Measurements from ENCODE around the gene TAF5L. TPM values are rescaled to one million over a fixed set of nuclear protein-coding genes. Genes with fewer than 3 reads are reported as not detected.
"Not testable (repeated sequence)": the region's sequence is repeated elsewhere in the genome, so short reads cannot be mapped to it uniquely, and the experiment has no call there.

Gene TAF5L
- polyA plus RNA-seq, 1 donor from 2014 or later = 7.6 TPM

DNA sequence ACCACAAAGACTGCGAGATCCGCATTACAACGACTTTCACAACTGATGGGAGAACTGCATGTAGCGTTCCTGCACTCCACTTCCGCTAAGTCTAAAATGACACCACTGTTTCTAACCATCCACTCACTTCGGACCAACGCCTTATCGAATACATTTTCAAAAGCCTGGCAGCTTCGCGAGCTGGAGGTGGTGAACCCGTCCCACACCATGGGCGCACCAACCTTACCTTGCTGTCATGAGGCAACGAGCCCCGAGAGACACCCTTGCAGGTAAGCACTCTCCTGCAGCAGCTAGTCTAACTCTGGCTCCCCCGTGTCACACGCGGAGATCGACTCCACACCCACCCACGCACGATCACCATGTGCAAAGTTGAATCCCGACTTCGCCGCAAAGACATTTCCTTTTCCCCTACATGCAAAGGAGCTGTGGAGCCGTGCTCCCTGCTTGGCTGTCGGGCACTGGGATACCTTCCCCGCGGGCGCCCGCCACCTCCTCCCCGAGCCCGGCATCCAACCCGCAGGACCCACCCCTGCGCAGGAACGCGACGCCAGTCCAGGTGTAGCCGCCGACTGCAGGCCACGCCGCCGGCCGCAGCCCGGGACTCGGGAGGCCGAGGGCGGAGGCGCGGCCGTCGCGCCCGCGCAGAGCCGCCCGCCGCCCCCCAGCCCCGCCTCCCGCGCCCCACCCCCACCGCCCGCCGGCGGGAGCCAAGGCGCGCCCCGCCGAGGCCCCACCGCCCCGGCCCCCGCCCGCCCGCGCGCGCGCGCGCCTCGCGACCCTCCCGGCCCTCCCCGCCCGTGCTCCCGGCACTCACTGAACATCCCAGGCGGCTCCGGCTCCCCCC, 629 bp downstream of the TAF5L start:
- Mint-ChIP-seq H3K9me3 (no peaks in the 10 kb centered on the region), H3K36me3 (peaks cover 4% of the 10 kb centered on the region), H3K27ac (peak overlapping the region; percentile 68 to 93 (median 89)), H3K4me3 (peak overlapping the region; percentile 84 to 97 (median 89)), H3K4me1 (peaks cover 18 to 42% (median 35%) of the 10 kb centered on the region in 3 donors), H3K27me3 (no peaks in the 10 kb centered on the region)

DNA sequence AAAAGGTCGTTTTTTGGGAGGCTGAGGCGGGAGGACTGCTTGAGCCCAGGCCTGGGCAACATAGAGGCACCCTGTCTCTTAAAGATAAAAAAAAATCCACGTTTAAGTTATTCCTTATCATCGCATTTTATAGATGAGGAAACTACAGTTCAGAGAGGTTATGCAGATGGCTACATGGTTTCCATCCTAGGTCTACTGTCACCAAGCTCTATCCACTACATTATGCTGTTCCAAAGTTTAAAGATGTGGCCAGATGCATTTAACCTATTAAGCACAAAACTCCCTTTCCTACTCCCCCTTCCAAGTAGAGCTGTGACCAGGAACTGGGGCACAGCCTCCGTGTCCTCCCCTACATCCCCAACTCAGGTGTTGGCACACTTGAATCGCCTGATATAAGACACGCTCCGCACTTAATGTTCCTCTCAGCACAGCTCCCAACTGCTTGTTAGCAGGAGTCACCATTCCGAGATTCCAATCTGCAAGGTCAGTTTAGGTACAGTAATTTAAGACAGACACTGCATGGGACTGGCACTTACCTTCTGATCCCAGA, 1.3 kb downstream of the TAF5L start:
- no peaks in the 10 kb centered on the region for H3K36me3 Mint-ChIP-seq
- H3K27me3 Mint-ChIP-seq = no peaks in the 10 kb centered on the region
- H3K4me3 Mint-ChIP-seq = peak overlapping the region; percentile 84 to 97 (median 89)
- H3K4me1 Mint-ChIP-seq = peaks cover 23 to 46% (median 37%) of the 10 kb centered on the region in 3 donors
- peak overlapping the region; percentile 68 to 93 (median 89) for H3K27ac Mint-ChIP-seq
- H3K9me3 Mint-ChIP-seq = no peaks in the 10 kb centered on the region

GRCh38 chr1:229623838-229624237, 2.1 kb downstream of the TAF5L start:
- H3K27me3 Mint-ChIP-seq = no peaks in the 10 kb centered on the region
- H3K27ac Mint-ChIP-seq = peak overlapping the region in 1 of 3 donors; percentile 61
- no peaks in the 10 kb centered on the region for H3K9me3 Mint-ChIP-seq
- H3K4me1 Mint-ChIP-seq = peaks cover 23 to 45% (median 37%) of the 10 kb centered on the region in 3 donors
- peak overlapping the region in 3 of 4 donors; percentile 9 to 87 (median 39) for H3K4me3 Mint-ChIP-seq
- H3K36me3 Mint-ChIP-seq = no peaks in the 10 kb centered on the region

GRCh38 chr1:229623225-229623624, 2.7 kb downstream of the TAF5L start:
- H3K9me3 Mint-ChIP-seq = no peaks in the 10 kb centered on the region
- H3K27ac Mint-ChIP-seq = no peak overlapping the region
- no peaks in the 10 kb centered on the region for H3K27me3 Mint-ChIP-seq
- no peaks in the 10 kb centered on the region for H3K36me3 Mint-ChIP-seq
- peaks cover 26 to 49% (median 37%) of the 10 kb centered on the region in 3 donors for H3K4me1 Mint-ChIP-seq
- H3K4me3 Mint-ChIP-seq = peak overlapping the region in 2 of 4 donors; percentile 30 to 87

GRCh38 chr1:229622641-229623120, 3.2 kb downstream of the TAF5L start:
- peaks cover 26 to 49% (median 37%) of the 10 kb centered on the region in 3 donors for H3K4me1 Mint-ChIP-seq
- not testable (repeated sequence) for H3K36me3 Mint-ChIP-seq, H3K27ac Mint-ChIP-seq, H3K4me3 Mint-ChIP-seq, H3K9me3 Mint-ChIP-seq, H3K27me3 Mint-ChIP-seq

DNA sequence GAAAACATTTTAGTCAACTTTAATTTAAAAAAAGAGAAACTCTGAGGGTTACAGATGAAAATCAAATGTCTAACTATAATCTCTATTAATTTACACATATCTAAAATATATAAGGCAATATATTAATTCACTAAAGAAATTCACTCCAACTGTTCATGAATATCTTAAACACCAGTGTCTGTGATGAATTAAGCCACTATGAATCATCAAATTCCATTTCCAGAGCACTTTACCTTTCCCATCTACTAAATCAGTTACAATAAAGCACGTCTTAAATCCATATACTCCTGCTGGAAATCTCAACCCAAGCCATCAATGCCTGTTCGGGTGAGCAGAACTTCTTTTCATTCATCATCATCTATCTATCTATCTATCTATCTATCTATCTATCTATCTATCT, 4.3 kb downstream of the TAF5L start:
- Mint-ChIP-seq H3K36me3 (no peaks in the 10 kb centered on the region), H3K27ac (no peak overlapping the region), H3K4me3 (no peak overlapping the region), H3K4me1 (peaks cover 22 to 40% (median 34%) of the 10 kb centered on the region in 3 donors), H3K27me3 (no peaks in the 10 kb centered on the region), H3K9me3 (no peaks in the 10 kb centered on the region)

DNA sequence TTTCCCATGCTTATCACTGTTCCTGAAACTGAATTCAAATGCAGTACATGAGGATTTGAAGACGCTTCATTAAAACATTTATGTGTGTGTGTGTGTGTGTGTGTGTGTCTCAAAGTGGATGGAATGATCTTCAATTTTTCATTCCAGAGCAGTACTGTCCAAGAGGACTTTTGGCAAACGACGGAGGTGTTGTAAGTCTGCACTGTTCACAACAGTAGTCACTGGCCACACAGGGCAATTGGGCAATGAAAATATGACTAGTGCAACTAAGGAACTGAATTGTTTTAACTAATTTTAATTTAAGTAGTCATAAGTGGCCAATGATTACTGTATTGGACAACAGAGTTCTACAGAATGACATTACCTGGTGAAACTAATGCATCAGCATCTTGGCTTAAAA, 5.0 kb downstream of the TAF5L start:
- Mint-ChIP-seq H3K9me3 (no peaks in the 10 kb centered on the region), H3K36me3 (no peaks in the 10 kb centered on the region), H3K4me3 (no peak overlapping the region), H3K27ac (no peak overlapping the region), H3K4me1 (peaks cover 22 to 39% (median 30%) of the 10 kb centered on the region in 3 donors), H3K27me3 (no peaks in the 10 kb centered on the region)

DNA sequence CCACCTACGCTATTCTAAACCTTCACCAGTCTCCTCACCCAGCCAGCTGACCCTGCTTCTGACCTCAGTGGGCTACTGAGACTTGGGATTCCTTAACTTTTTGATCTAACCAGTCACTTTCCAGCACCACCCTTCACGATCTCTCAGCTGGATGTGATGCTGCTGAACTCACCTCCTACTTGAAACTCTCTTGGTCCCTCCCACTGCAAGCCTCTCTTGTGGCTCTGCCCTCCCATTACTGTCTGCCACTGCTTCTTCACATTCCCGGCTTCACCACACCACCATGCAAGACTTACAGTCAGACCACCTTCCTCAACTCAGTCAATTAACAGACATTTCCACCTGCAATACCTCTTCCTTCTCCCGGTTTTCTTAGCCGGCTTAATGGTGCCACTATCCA, 6.3 kb downstream of the TAF5L start:
- H3K4me3 Mint-ChIP-seq = no peak overlapping the region
- no peak overlapping the region for H3K27ac Mint-ChIP-seq
- no peaks in the 10 kb centered on the region for H3K9me3 Mint-ChIP-seq
- no peaks in the 10 kb centered on the region for H3K27me3 Mint-ChIP-seq
- H3K36me3 Mint-ChIP-seq = no peaks in the 10 kb centered on the region
- H3K4me1 Mint-ChIP-seq = peaks cover 20 to 33% (median 24%) of the 10 kb centered on the region in 3 donors

- H3K4me3 Mint-ChIP-seq = no peak overlapping the region
- H3K4me1 Mint-ChIP-seq = peaks cover 18 to 29% (median 23%) of the 10 kb centered on the region in 3 donors
- no peaks in the 10 kb centered on the region for H3K9me3 Mint-ChIP-seq
- peaks cover 2% of the 10 kb centered on the region for H3K36me3 Mint-ChIP-seq
- no peaks in the 10 kb centered on the region for H3K27me3 Mint-ChIP-seq
- no peak overlapping the region for H3K27ac Mint-ChIP-seq
These were observed 6.9 kb downstream of the TAF5L start for GRCh38 chr1:229619002-229619401.

GRCh38 chr1:229617351-229618100, 8.4 kb downstream of the TAF5L start:
- Mint-ChIP-seq H3K4me1 (peaks cover 15 to 18% (median 16%) of the 10 kb centered on the region in 3 donors), H3K27me3 (no peaks in the 10 kb centered on the region), H3K9me3 (no peaks in the 10 kb centered on the region), H3K36me3 (peaks cover 2% of the 10 kb centered on the region), H3K4me3 (no peak overlapping the region), H3K27ac (no peak overlapping the region)

DNA sequence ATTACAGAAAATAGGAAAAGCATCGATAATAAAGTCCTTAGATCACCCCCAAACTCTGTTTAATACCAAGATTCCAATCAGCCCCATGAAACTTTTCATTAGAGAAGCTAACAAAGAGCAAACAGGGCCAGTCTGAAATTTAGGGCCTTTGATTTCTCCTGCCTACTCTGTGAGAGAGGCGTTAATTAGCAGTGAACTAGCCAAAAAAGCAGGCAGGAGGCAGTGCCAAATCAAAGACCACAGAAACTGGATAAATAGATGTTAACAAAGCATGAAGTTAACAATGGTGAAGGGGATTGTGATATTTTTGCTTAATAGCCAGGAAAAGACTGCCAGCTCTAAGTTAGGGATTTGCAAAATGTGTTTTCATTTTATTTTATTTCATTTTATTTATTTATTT, 11.2 kb downstream of the TAF5L start:
- Mint-ChIP-seq H3K27me3 (no peaks in the 10 kb centered on the region), H3K9me3 (no peaks in the 10 kb centered on the region), H3K4me1 (peaks cover 7% of the 10 kb centered on the region in 3 donors), H3K27ac (no peak overlapping the region), H3K36me3 (peaks cover 6% of the 10 kb centered on the region), H3K4me3 (no peak overlapping the region)

DNA sequence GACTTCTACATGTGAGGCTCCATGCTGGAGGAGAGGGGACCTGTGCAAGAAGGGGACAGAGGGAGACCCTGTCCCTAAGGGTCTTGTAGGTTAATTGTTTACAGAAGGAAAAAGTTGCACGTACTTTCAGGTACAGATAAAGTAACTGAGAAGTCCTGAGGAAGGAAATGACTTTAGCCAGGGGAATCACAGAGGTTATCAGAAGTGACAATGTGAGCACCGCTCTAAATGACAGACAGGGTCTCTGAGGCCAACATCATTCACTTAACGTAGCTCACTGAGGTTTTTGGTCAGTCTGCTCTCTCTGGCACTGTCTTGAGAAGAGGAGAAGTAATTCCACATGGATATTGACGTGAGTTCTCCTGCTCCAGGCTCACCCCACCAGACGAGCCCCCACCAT, 12.0 kb downstream of the TAF5L start:
- H3K4me1 Mint-ChIP-seq = peaks cover 4 to 7% (median 4%) of the 10 kb centered on the region in 3 donors
- H3K36me3 Mint-ChIP-seq = peaks cover 6% of the 10 kb centered on the region
- no peak overlapping the region for H3K4me3 Mint-ChIP-seq
- H3K9me3 Mint-ChIP-seq = no peaks in the 10 kb centered on the region
- H3K27ac Mint-ChIP-seq = no peak overlapping the region
- no peaks in the 10 kb centered on the region for H3K27me3 Mint-ChIP-seq

GRCh38 chr1:229608590-229608989, 17.3 kb downstream of the TAF5L start:
- H3K27me3 Mint-ChIP-seq = no peaks in the 10 kb centered on the region

GRCh38 chr1:229607370-229607769, 18.6 kb downstream of the TAF5L start:
- Mint-ChIP-seq H3K36me3 (peaks cover 6% of the 10 kb centered on the region), H3K9me3 (no peaks in the 10 kb centered on the region), H3K27ac (peak overlapping the region in 1 of 3 donors; percentile 4), H3K27me3 (no peaks in the 10 kb centered on the region), H3K4me3 (no peak overlapping the region), H3K4me1 (no peaks in the 10 kb centered on the region)

More at GRCh38 chr1:229608590-229608989, 17.3 kb downstream of the TAF5L start:
- no peak overlapping the region for H3K27ac Mint-ChIP-seq
- peaks cover 6% of the 10 kb centered on the region for H3K36me3 Mint-ChIP-seq
- H3K9me3 Mint-ChIP-seq = no peaks in the 10 kb centered on the region
- H3K4me1 Mint-ChIP-seq = no peaks in the 10 kb centered on the region
- H3K4me3 Mint-ChIP-seq = no peak overlapping the region
